T-helper 9 cell (primary cell): ENCODE measurements around the gene JUP.

Source experiments
- DNase-seq: peaks from one replicate; pipeline ENCODE4 v3.0.0-alpha.2; 2020

The JUP gene

DNA sequence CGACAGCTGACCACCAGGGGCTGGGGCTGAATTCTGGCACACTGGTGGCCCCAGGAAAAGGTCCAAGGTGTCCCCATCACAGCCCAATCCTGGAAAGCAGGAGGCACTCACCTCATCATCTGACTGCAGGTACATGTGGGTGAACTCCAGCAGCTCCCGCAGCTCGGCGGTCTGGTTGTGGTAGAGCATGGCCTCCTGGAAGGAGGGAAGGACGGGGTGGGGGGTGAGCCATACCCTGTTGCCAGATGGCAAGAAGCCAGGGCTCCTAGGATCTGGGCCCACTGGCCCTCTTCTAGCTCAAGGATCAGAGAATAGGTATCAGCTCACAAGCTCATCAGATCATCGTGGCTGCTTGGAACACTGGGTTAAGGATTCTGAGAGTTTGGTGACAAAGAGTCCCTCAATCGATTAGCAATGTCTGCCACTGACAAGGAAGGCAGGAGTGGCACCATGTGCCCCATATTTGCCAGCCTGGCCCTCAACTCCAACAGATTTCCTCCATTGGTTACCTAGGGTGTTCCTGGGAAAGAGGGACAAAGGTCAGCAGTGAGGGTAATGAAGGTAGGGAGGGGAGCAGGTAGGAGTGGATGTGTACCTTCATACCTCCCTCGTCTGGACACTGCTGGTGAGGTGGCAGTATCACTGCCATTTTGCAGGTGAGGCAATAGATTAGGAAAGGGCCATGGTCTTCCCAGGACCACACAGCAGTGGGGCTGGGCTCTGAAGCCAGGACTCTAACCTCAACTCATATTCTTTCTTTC lies 20.4 kb upstream of the JUP start:
- no peak for DNase-seq

DNA sequence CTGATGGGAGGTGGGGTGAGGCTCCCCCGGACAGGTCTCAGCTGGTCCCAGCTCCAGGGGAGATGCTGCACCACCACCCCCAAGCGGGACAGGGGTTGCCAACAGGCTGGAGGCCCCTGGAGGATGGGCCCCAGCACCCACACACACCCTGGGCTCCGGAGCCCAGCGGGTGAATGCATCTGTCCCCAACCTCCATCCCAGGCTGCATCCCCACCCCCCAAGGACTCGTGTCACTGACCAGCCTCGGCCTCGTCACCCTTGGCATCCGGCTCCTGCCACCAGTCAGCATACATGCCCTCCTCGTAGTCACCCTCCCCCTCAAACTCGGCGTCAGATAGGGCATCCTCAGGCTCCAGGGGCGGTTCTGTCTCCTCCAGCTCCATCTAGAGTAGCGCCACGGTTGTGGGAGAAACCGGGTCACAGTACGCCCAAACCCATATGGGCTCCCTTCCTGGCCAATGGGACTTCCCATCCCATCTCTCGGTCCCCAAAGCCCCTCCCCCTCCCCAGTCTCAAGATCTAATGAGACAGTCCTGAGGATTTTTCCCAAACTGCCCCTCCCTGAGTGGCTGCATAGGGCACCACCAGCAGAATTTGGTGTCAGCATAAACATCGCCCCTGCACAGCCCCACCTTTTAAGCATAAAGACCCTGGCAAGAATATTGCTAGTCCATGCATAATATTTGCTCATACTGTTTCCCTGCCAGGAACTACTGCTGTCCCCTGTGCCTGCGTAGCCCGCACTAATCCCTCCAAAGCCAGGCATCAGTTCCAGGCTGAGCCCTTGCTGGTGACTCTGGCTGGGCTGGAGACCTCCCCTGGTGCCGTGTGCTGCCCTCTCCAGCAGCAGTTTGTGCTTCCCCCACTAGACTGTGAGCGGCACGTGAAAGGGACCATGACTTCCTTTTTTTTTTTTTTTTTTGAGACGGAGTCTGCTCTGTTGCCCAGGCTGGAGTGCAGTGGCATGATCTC lies 16.8 kb upstream of the JUP start:
- DNase-seq: no peak

DNA sequence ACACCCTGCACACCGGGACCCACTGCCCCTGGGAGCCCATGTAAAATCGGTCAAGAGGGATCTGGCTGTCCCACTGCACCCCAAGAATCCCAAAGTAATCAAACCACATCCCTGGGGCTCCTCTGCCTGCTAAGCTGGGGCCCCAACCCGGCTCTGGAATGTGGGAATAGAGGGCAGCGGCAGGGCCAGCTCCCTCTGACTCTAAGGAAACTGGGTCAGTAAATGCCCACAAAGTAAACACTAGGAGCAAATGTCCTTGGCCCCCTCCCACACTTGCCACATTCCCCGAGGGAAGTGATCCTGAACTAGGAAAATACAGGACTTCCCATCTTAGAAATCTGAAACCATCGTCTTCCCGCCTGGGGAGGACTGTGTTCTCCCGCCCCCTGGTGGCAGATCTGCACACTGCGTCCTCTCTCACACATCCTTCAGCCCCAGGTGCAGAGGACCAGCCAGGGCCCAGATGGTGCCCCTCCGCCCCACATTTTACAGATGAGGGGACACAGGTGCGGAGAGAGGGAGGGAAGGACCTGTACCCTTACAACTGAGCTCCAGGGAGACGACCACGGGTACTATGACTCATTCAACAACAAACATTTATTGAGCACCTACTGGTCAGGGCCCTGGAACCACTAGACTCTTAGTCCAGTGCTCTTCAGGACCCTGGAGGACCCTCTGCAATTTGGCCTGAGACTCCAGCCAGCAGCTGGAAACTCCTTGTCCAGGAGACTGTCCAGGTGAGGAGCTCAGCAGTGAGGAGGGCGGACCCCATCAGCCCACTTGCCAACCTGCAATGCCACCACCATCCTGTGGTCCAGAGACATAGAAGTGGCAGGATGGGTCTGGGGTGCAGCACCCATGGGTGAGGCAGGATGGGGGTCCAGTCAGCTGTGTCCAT lies 15.1 kb upstream of the JUP start:
- DNase-seq: peak; percentile 75

DNA sequence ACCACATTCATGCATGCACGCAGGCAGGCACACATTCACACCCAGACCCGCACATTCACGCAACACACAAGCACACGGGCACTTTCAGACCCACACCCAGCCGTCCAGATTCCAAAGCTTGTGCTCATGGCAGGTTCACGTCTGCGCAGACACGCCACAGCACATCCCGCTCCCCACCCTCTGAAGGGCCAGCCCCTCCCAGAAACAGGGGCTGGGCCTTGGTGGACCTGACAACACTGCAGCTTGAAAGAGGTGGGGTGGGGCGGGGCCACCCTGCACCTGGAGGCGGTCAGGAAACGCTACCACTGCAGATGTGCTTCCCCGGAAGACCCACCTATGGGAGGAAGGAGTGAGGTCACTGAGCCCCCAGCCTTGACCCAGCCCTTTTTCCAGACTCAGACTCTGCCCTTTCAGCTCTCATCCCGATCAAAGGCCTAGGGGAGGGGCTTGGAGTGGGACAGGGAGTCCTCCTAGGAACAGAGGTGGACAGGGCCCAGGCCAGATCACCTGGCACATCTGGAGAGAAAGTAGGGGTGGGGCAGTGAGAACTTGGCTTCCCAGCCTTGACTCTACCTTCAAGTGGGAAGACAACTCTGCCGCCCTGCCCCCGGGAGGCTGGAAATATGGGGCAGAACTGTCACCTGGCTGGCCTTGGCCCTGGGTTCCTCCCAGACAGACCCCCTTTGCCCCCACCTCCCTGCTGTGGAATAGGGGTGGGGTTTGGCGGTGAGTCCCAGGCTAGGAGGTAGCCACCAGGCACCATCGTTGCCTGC lies 14.3 kb upstream of the JUP start:
- no peak for DNase-seq

DNA sequence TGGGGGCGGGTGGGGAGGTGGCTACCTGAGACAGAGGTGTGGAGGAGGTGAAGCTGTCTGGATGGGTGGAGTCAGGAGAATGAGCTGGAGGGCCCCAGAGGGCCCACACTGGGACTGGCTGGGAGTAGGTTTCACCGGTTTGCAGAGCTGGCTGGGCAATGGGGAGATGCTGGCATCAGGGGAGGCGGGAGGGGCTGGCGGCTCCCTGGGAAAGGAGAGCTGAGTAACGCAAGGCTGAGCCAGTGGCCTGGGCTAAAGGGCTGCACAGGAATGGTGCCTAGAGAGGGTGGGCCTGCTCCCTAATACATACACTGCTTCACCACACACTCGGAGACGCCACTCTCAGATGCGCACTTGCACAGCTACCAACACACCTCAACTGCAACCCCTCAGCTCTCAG lies 12.9 kb upstream of the JUP start:
- no peak for DNase-seq

DNA sequence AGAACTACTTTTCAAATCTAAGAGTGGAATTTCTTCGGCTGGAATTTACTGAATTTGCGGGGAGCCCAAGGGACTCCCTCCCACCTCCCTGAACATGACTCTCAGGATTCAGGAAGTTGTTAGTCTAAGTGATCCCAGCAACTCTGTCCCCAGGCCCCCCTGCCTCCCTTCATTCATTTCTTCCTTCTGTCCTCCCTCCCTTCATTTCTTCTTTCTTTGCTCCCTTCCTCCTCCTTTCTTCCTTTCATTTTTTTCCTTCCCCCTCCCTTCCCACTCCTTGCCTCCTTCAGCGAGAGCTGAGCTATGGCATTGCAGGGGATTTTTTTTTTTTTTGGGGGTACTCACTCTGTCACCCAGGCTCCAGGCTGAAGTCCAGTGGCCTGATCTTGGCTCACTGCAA lies 10.9 kb upstream of the JUP start:
- DNase-seq: no peak

DNA sequence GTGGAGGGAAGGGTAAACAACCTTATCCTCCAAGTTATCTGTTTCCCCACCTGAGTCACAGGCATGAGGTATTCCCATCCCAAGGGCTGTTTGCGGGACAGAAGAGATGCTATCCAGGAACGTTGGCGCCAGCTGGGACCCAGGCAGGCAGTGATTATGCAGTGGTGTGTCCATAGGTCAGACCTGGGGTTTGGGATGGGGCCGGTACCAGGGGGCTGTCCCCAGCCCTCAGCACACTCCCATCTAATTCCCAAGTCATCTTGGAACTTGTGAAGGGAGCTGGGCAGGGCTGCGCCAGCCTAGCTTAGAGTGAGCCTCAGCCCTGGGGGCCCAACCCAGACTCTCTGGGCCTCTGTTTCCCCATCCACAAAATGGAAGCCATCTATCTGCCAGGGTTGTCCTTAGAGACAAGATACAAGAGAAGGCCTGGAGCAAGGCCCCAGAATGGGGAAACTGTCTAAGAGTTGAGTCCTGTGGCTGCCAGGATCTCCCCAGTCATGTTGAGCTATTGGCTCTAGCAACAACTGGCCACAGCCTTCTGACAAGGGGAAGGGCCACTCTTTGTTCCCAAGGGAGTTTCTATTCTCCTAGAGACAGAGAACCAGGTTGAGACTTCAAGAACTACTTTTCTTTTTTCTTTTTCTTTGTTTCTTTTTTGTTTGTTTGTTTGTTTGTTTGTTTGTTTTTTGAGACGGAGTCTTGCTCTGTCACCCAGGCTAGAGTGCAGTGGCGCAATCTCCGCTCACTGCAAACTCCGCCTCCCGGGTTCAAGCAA lies 9.8 kb upstream of the JUP start:
- DNase-seq: no peak

DNA sequence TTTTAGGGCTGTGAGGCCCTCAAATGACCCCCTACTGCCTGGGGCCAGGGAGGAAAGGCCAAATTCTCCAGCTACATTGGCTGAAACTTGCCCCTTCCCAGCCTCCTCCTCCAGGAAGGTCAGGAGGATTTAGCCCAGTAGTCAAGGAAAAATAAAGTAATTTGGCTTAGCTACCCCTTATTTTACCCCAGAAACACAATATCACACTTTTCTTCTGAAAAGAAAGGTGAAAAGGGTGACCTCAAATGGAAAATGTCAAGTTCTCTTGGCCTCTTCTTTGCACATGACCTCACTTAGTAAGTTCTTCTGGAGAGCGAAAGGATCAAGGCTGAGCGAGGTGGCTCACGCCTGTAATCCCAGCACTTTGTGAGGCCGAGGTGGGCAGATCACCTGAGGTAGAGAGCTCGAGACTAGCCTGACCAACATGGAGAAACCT lies 8.0 kb upstream of the JUP start:
- no peak for DNase-seq

DNA sequence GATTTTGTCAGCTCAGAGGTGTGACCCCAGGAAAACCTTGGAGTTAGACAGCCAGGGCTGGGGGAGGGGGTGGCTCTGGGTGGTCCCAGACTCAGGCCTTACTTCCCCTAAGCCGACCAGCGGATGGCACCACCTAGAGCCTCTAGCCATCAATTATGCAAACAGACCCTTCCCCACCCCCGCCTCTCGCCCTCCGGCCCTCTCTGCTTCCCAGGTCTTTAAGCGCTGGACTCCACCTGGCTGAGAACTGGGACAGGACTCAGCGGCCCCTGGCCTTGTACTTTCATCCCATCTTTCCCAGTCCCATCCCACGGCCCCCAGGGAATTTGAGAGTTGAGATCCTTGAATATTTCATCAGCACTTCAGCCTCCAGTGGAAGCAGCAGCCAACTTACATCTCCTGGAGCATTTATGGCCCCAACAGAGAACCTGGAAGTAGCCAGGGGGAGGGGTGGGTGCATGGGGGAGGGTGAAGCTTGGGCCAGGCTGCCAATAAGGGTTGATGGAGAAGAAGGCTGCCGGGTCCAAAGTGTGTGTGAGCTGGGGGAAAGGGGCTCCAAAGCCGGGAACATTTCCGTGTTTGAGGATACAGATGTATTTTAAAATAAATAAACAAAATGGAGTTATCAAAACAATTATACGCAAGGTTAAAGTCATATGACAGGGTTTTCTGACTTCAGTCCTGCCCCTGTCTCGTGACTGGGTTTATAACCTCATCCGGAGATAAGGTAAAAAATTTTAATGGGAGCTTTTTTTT lies 7.5 kb upstream of the JUP start:
- no peak for DNase-seq

DNA sequence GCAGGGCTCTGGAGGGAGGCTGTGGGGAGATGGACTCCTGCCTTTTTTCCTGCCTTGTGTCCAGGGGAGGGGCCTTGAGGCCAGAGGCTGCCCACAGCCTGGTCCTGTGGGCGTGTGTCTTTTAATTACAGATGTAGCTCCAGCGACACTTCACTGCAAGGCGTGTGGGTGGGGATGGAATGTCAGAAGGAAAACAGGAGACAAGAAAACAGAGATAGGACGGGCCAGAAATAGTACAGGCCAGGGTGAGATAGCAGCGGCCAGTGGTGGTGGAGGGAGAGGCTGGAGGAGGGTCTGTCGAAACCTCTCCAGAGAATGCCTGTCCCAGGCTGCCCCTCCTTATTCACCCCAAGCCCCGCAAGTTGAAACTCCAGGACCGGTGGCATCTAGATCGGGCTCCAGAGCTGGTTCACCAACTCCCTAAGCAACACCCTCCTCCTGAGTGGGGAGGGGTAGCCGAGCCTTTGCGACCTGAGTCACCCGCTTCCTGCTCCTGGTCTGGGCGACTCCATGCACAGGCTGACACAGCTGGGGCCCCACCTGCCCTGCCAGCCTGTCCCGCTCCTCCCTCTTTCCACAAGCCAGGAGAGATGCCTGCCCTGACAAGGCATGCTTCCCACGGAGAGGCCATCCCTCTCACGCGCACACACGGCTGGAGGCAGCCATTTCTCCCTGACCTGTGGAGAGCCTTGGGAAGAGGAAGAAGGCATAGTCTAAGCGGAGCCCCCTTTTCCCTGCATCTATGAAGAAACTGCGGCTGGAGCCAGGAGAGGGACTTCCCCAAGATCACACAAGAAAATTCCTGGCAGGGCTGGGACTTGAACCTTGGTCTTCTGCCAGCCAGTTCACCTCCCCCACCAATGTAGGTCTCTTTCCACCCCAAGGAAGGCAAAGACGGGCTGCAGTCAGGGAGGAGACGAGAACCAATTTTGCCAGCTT lies 6.6 kb upstream of the JUP start:
- no peak for DNase-seq

DNA sequence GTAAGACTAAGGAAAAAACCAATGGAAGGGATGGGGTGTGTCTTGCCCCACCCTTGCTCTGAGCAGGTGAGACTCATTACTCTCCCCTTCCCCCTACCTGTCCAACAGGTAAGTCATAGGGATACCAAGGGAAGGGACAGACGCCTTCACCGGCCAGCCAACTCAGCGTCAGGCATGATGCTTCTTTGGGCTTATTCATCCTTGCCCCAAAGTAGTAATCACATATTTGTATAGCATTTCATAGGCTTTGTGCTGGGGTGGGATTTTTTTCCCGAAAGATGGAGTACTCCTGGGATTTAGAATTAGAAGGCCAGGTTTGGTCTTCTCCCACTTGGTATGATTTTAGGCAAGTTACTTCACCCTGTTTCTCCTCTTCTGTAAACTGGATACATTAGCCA lies 509 bp upstream of the JUP start:
- no peak for DNase-seq

DNA sequence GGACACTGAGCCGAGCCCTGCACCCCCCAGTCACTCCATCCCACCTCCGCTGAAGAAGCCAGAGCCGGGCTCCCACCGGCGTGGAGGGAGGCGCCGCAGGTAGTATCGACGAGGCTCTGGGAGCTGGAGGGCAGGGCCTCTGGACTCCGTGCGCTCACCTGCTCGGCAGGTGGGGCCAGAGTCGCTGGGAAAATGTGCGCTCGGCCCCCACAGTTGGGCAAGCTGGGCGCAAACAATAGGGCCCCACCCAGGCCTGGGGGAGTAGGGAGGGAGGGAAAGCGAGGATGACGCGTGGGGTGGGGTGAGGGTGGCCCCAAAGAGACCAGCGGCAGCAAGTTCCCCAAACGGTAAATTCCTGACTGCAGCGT lies 668 bp downstream of the JUP start:
- no peak for DNase-seq

DNA sequence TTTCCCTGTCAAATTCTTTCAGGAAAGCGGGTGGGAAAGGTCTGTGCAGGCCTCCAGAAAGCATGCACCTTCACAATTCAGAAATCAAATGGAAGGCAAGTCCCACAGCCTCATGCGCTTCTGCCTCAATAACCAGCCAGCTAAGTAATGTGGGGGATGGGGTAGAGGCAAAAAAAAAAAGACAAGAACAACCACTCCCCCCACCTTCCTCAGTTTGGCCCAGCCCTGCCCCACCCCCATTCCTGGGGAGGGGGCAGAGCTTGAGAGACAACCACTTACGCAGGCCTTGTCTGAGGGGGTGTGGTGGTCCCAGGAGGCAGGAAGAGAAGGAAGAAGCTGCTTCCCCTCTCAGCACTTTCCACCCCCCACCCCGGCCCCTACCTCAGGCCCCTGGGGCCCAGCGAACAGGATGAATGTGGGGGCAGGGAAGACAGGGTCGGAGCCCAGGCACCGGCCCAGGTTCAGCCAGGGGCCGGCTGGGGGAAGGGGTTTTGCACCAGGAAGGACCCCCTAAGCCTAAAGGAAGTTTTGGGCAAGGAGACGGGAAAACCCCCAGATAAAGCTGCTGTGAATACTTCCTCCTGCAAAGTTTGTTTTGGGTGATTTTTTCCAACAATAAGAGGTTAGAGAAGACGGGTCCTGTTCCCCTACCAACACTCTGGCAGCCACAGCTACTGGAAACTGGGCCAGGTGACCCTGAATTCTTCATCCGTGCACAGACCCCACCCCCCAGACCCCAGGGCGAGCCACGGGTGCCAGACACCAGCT lies 1.2 kb downstream of the JUP start:
- DNase-seq: no peak

DNA sequence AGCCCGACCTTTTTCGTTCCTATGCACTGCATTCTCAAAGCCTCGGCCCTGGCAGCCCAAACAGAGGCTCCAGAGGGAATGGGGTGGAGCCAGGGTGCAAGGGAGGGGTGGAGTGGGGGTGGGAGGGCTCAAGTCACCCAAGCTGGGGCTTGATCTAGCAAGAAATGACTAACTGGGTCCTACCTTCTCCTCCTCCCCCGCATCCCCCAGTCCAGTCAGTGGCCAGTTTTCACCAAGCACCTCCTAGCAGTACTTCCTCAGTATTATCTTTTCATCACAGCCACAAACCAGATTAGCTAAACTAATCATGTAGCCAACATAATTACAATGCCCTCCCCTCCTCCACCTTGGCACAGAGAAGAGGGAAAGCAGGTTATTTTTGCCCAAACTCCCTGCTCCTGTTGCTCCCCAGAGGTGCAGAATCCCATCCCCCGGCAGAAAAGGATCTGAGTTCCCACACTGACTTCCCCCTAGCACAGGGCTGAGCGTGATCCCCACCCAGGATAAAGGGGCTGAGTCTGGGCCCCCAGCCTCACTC lies 2.2 kb downstream of the JUP start:
- no peak for DNase-seq

DNA sequence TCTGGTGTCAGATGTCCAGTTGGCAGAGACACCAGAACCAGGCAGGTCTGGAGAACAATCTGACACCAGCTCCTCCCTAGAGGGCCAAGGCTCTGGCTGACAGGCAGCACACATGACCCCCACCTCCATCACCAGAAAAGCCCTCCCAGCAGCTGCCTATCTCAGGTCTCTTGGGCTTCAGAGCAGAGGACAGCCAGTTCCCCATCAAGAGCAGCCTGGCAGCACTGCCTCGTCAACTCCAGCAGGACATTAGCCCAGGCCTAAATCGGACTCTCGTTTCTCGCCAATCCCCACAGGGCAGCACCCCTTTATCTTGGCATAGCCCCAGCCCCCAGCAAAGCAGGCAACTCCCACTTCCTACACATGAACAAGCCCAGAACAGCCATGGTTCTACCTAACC lies 4.4 kb downstream of the JUP start:
- no peak for DNase-seq

DNA sequence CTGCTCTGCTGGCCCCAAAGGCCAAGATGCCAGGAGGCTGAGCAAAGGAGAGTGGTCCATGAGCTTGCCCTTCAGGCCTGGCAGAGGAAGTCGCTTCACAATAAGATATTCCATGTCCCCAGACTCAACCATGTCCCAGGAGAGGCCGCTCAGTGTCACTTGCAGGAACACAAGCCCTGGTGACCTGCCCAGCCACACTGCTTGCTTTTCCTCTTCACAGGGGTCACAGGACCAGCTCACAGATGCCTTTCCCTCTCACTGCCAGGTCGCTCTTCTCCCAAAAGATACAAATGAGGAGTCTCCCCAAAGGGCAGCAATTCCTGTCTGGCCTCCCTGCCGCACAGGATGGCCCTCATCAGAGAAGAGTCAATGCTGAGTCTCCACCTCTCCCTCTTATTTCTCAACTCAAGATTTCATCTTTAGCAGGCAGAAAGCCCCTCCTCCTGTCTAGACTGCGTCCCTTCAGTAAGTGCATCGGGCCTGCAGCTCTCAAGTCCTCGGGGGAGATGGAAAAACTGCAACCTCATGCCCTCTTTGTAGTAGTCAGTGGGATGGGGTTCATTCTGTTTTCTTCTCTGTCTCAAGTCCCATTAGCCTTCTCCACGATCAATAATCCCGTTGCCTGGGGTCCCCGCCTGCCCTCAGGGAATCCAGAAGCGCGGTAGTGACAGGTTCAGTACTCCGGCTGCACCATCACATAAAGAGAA lies 5.0 kb downstream of the JUP start:
- no peak for DNase-seq

DNA sequence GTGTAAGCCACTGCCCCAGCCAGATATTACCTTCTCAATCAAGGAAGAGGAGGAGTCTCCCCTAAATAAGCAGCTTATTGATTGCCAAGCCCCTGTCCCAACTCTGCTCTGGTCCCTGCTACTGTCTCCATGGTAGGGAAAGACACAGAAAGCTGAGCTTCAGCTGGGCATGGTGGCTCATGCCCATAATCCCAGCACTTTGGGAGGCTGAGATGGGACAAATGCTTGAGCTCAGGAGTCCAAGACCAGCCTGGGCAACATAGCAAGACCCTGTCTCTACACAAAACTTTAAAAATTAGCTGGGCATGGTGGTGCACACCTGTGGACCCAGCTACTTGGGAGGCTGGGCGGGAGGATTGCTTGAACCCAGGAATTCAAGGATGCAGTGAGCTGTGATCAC lies 6.6 kb downstream of the JUP start:
- DNase-seq: no peak
